ENCODE data around the gene BET1L.
"Not testable (repeated sequence)": the region's sequence is repeated elsewhere in the genome, so short reads cannot be mapped to it uniquely, and the experiment has no call there.

Gene BET1L

DNA sequence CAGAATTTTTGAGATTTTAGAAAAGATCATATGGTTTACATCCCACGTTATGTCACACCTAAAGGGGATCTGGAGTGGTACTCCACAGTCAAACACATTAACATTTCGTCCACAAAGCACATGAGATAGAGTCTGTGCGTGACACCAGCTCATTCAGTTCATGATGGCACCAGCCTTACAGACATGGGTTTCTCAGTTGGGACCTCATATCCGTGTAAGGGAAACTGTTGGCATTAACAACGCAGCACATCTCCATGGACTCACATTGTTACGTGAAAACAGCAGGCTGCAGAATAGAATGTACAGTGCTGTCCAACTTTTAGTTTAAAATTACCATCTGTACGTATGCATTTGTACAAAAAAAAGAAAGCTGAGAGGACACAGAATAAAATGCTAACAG lies 14.3 kb upstream of the BET1L start:
- Mint-ChIP-seq H3K27me3 (no peaks in the 10 kb centered on the region), H3K36me3 (ENCODE audit: low read depth) (peaks cover 15% of the 10 kb centered on the region), H3K4me1 (peaks cover 20% of the 10 kb centered on the region), H3K4me3 (no peak overlapping the region), H3K9me3 (no peaks in the 10 kb centered on the region), H3K27ac (no peak overlapping the region)
- no peak for DNase-seq
- ATAC-seq = no peak

DNA sequence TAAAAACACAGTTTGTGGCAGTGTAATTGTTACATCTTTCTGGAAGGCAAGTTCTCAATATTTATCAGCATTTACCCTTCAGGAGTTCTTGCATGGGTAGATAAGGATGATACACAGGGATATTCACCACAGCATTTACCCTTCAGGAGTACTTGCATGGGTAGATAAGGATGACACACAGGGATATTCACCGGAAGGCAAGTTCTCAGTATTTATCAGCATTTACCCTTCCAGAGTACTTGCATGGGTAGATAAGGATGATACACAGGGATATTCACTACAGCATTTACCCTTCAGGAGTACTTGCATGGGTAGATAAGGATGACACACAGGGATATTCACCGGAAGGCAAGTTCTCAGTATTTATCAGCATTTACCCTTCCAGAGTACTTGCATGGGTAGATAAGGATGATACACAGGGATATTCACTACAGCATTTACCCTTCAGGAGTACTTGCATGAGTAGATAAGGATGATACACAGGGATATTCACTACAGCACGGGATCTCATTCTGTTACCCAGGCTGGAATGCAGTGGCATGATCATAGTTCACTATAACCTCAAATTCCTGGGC lies 13.5 kb upstream of the BET1L start:
- Mint-ChIP-seq H3K36me3 (ENCODE audit: low read depth) (peaks cover 16% of the 10 kb centered on the region), H3K4me1 (peaks cover 16% of the 10 kb centered on the region)
- not testable (repeated sequence) for H3K4me3 Mint-ChIP-seq, H3K9me3 Mint-ChIP-seq, ATAC-seq, H3K27ac Mint-ChIP-seq, DNase-seq, H3K27me3 Mint-ChIP-seq

DNA sequence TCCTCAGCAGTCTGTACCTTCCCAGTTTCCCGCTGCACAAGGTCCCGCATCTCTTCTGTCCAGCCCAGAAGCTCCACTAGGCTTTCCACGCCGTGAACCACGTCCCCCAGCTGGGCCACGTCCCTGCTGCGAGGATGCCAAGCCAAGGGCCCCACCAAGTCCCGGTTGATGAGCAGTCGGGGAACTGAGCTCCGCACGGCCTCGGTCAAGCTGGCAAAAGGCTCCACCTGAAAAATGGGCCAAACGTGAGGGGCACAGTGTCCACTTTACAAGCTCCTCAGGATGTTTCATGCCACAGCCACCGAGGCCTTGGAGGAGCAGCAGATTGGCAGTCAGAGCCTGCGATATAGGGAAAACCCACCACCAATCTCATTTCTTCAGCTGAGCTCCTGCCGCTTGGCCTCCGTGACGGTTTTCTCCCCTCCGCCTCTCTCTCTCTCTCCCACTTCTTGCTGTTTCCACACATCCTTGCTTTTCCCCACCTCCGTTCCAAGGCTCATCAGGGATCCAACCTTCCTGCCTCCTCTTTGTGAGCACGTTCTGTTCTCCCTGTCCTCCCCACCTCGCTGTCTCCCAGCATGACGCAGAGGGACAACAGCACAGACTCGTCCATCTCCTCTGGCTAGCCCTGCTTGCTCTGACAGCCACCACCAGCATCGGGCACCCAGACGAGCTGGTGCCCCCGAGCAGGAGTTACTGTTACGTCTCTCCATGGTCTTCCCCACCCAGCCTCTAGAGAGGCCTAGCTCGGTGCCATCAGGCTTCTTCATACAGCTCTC lies 11.8 kb upstream of the BET1L start:
- H3K9me3 Mint-ChIP-seq = no peaks in the 10 kb centered on the region
- peaks cover 24% of the 10 kb centered on the region for H3K36me3 Mint-ChIP-seq (ENCODE audit: low read depth)
- H3K4me3 Mint-ChIP-seq = no peak overlapping the region
- DNase-seq = no peak
- H3K4me1 Mint-ChIP-seq = peaks cover 9% of the 10 kb centered on the region
- no peak overlapping the region for H3K27ac Mint-ChIP-seq
- H3K27me3 Mint-ChIP-seq = no peaks in the 10 kb centered on the region
- no peak for ATAC-seq

DNA sequence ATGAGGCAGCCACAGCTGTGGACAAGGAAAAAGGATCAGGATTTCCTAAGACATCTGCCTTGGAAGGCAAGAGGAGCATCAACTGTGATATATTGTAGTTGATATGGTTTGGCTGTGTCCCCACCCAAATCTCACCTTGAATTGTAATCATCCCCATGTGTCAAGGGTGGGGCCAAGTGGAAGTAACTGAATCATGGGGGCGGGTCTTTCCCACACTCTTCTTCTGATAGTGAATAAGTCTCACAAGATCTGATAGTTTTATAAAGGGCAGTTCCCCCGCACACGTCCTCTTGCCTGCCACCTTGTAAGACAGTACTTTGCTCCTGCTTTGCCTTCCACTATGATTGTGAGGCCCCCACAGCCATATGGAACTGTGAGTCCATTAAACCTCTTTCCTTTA lies 10.5 kb upstream of the BET1L start:
- DNase-seq (no peak), ATAC-seq (peak; percentile 26)
- H3K9me3 Mint-ChIP-seq = no peaks in the 10 kb centered on the region
- H3K27me3 Mint-ChIP-seq = no peaks in the 10 kb centered on the region
- peaks cover 9% of the 10 kb centered on the region for H3K4me1 Mint-ChIP-seq
- H3K36me3 Mint-ChIP-seq (ENCODE audit: low read depth) = peaks cover 30% of the 10 kb centered on the region
- no peak overlapping the region for H3K4me3 Mint-ChIP-seq
- no peak overlapping the region for H3K27ac Mint-ChIP-seq

DNA sequence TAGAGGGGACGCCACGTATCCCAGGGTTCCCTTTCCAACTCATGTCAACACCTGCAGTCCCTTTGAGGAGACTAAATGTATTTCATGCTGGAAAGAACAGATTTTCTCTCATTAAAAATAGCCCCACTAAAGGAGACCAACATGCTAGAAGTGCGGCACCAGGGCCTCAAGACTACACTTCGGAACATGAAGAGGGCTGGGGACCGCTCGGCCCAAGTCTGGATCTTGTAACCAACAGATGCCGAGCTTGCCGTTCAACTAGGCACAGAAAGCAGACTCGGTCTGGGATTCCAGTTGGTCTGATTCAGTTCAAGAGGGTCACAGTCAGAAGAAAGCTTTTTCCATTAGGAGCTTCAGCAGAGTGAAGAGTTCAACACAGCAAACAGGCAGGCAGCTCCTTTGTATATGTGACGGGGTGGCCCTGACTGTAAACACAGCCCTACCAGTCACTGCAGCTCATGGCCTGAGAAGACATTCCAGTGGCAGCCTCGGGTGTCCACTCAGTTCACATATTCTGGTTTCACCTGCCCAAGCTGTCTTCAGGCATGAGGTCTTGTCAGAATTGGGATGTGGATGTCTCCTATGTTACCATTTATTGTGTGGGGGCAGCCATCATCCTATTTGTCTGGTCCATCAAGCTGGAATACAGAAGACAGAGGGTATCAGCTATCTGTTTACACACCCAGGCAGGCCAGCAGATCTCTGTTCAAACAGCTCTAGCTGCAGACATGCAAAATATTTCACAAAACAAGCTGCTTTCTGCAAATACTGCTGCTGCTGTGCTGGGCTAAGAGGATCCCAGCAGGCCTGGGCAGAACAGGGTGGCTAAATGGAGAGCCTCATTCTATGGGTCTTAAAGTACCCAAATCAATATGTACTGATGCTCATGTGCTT lies 9.1 kb upstream of the BET1L start:
- DNase-seq (no peak), ATAC-seq (no peak)
- Mint-ChIP-seq H3K4me1 (peaks cover 14% of the 10 kb centered on the region), H3K27ac (no peak overlapping the region), H3K9me3 (no peaks in the 10 kb centered on the region), H3K36me3 (ENCODE audit: low read depth) (peaks cover 39% of the 10 kb centered on the region), H3K4me3 (no peak overlapping the region), H3K27me3 (no peaks in the 10 kb centered on the region)

DNA sequence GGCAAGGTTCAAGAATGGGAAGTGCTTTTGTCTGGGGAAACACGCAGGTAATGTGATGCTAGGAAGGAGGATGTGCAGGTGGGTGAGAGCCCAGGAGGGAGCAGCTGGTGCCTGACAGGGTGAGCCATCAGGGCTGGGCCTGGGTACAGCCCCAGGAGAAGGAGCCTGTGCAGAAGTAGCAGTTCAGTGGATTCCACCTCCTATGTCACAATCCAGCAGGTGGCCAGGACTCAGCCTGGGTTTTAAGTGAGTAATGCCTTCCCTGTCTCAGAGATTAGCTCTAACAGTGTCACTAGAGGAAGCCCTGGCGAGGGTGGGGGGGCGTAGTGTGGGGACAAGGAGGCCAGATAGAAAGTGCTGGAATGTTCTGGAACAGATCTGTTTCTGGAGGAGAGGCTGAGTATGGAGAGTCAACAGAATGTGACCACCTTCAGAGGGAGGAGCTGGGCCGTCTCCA lies 8.4 kb upstream of the BET1L start:
- Mint-ChIP-seq H3K4me3 (no peak overlapping the region), H3K27ac (peak overlapping the region; percentile 75), H3K27me3 (no peaks in the 10 kb centered on the region), H3K36me3 (ENCODE audit: low read depth) (peaks cover 44% of the 10 kb centered on the region), H3K4me1 (peaks cover 18% of the 10 kb centered on the region), H3K9me3 (no peaks in the 10 kb centered on the region)
- no peak for ATAC-seq
- no peak for DNase-seq

DNA sequence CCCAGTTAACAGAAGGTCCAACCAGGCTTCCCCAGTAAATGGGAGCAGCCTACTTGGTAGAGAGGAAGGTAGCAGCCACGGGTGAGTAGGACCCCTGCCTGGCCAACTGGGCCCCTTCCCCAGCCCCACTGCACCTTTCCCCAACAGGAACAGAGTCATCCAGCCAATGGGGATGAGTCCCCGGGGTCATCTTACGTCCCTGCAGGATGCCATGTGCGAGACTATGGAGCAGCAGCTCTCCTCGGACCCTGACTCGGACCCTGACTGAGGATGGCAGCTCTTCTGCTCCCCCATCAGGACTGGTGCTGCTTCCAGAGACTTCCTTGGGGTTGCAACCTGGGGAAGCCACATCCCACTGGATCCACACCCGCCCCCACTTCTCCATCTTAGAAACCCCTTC lies 6.9 kb upstream of the BET1L start:
- peaks cover 48% of the 10 kb centered on the region for H3K36me3 Mint-ChIP-seq (ENCODE audit: low read depth)
- H3K4me1 Mint-ChIP-seq = peaks cover 30% of the 10 kb centered on the region
- ATAC-seq (no peak), DNase-seq (no peak)
- no peaks in the 10 kb centered on the region for H3K27me3 Mint-ChIP-seq
- no peak overlapping the region for H3K4me3 Mint-ChIP-seq
- H3K27ac Mint-ChIP-seq = no peak overlapping the region
- H3K9me3 Mint-ChIP-seq = no peaks in the 10 kb centered on the region

DNA sequence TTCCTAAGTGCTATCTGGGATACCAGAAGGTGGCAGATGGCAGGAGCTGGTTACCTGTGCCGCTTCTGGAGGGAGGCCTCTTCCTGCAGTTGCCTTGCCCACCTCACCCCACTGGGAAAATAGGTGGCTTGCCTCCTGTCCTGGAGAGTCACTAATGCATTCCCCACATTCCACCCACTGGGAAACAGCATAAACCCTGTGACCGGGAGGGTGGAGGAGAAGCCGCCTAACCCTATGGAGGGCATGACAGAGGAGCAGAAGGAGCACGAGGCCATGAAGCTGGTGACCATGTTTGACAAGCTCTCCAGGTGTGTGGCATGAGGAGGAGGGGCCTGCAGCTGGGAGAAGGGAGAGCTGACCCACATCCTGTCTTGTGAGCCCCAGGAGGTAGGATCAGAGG lies 5.9 kb upstream of the BET1L start:
- Mint-ChIP-seq H3K4me1 (peaks cover 30% of the 10 kb centered on the region), H3K27ac (peak overlapping the region; percentile 83), H3K9me3 (no peaks in the 10 kb centered on the region), H3K4me3 (no peak overlapping the region), H3K27me3 (no peaks in the 10 kb centered on the region), H3K36me3 (ENCODE audit: low read depth) (peaks cover 47% of the 10 kb centered on the region)
- DNase-seq (no peak), ATAC-seq (no peak)

DNA sequence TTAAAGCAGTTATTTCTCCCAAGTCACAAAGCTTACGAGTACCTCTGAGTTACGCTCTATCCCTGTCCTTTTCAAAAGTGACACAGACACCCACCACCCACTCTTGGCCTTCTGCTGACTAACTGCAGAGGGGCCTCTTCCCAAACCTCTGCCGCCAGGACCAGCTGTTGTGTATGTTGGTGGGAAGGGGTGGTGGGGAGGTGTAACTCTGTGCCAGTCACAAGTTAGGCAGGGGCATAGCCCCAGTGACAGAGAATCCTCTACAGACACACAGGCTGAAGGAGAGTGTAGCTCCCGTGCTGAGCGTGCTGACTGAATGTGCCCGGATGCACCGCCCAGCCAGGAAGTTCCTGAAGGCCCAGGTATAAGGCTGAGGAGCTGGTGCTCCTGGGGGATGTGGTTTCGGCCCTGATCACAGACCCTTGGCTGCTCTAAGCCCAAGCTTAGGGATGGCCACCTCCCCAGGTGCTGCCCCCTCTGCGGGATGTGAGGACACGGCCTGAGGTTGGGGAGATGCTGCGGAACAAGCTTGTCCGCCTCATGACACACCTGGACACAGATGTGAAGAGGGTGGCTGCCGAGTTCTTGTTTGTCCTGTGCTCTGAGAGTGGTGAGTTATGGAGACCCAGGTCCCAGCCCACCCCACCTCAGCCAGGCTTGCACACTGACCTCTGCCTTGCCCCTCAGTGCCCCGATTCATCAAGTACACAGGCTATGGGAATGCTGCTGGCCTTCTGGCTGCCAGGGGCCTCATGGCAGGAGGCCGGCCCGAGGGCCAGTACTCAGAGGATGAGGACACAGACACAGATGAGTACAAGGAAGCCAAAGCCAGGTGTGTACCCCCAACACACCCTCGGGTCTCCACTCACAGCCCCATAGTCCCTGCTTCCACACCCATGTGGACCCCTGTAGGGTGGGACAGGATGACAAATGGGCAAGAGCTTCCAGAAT lies 5.2 kb upstream of the BET1L start:
- Mint-ChIP-seq H3K27ac (peak overlapping the region; percentile 27), H3K27me3 (no peaks in the 10 kb centered on the region), H3K4me3 (no peak overlapping the region), H3K9me3 (no peaks in the 10 kb centered on the region), H3K36me3 (ENCODE audit: low read depth) (peaks cover 46% of the 10 kb centered on the region), H3K4me1 (peaks cover 28% of the 10 kb centered on the region)
- DNase-seq (no peak), ATAC-seq (no peak)

DNA sequence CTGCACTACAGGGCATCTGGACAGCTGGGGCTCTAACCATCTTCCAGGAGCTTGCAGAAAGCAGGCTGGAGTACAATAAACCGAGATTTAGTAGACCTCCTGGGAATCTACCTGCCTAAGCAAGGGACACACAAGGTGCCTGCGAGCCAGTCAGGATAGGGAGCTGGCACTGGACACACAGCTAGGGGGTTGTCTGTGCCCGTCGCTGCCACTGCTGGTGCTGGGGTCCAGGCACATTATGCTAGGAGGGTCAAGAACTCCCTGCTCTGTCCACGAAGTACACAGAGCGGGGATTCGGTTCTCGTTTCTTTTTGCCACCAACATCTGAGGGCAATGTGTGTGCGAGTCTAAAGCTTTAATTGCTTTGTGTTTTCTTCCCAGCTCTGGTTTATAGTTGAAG lies 4.5 kb upstream of the BET1L start:
- Mint-ChIP-seq H3K4me3 (no peak overlapping the region), H3K4me1 (peaks cover 28% of the 10 kb centered on the region), H3K27me3 (no peaks in the 10 kb centered on the region), H3K9me3 (no peaks in the 10 kb centered on the region), H3K36me3 (ENCODE audit: low read depth) (peaks cover 48% of the 10 kb centered on the region), H3K27ac (peak overlapping the region; percentile 27)
- ATAC-seq (no peak), DNase-seq (no peak)

DNA sequence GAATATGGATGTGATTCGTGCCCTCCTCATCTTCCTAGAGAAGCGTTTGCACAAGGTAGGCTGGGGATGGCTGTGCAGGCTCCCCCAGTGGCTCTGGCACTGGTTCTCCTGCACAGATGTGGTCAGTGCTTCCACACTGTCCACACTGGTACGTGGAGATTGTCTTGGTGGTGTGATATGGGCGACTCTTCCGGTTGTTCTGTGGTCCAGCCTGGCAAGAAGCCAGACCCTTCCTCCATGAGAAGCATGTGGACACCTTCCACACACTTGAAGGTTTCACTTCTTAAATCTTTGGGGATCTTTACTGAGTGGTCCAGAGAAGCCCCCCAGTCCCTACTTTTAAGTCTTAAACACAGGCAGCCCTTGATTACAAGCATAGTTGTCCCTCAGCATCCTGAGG lies 4.1 kb upstream of the BET1L start:
- Mint-ChIP-seq H3K27me3 (no peaks in the 10 kb centered on the region), H3K9me3 (no peaks in the 10 kb centered on the region), H3K4me1 (peaks cover 28% of the 10 kb centered on the region), H3K4me3 (peak overlapping the region; percentile 99), H3K27ac (peak overlapping the region; percentile 81), H3K36me3 (ENCODE audit: low read depth) (peaks cover 51% of the 10 kb centered on the region)
- ATAC-seq (no peak), DNase-seq (no peak)

DNA sequence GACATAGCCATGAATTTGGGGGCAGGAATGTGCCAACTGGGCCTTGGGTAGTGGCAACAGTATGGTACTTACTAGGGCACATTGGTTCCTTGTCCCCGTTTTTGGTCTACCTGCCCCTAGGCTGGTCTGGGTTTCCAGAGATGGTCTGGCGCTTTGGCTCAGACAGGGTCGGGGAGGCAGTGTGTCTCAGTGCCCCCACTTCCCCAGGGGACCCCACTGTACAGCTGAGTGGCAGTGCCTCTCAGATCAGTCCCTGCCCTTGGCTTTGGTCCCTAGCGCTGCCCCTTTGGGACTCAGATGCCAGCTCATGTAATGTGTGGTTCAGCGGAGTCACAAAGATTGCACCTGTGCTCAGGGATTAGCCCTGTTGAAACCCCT lies 3.6 kb upstream of the BET1L start:
- ATAC-seq (no peak), DNase-seq (no peak)
- H3K36me3 Mint-ChIP-seq (ENCODE audit: low read depth) = peaks cover 53% of the 10 kb centered on the region
- H3K4me1 Mint-ChIP-seq = peaks cover 33% of the 10 kb centered on the region
- H3K27me3 Mint-ChIP-seq = no peaks in the 10 kb centered on the region
- peak overlapping the region; percentile 81 for H3K27ac Mint-ChIP-seq
- H3K4me3 Mint-ChIP-seq = peak overlapping the region; percentile 99
- H3K9me3 Mint-ChIP-seq = no peaks in the 10 kb centered on the region

DNA sequence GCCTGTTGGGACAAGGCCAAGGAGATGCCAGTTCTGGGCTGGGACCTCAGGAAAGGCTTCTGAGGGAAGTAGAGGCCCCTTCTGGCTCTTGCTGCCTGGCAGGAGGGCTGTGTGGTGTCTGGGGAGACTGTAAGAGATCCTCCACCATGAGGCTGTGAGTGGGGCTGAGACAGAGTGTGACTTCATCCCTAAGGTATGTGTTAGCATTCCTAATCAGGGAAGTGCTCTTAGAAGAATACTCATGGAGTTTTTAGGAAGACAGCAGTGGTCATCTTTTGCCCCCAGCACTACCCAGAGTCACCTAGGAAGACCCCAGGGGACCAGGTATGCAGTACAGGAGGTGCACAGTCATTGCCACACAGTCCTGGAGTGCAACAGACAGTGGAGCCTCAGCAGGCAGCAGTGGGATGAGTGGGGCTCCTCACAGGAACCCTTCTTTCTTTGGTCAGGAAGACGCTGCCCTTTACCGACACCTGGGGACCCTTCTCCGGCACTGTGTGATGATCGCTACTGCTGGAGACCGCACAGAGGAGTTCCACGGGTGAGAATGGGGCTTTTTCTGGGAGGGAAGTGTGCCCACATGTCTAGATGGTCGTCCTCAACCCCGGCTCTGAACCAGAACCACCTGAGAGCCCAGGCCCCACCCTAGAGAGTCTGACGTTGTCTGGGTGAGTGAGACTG lies 3.1 kb upstream of the BET1L start:
- peak overlapping the region; percentile 99 for H3K4me3 Mint-ChIP-seq
- peak overlapping the region; percentile 81 for H3K27ac Mint-ChIP-seq
- ATAC-seq (no peak), DNase-seq (no peak)
- H3K9me3 Mint-ChIP-seq = no peaks in the 10 kb centered on the region
- H3K4me1 Mint-ChIP-seq = peaks cover 38% of the 10 kb centered on the region
- H3K36me3 Mint-ChIP-seq (ENCODE audit: low read depth) = peaks cover 55% of the 10 kb centered on the region
- no peaks in the 10 kb centered on the region for H3K27me3 Mint-ChIP-seq

Measured in activated naive CD8-positive, alpha-beta T cell treated with anti-CD3 and anti-CD28 coated beads, Interleukin-2, amount 50 U/mL, for 24 hours (primary cell).